RWPE1 (cell line): ENCODE results near the gene DMD.

Experiments used
- CTCF ChIA-PET: fragments of 350-600 bp; sonication (Branson Sonifier 250); formaldehyde crosslinking; extraction: SDS; loops from one replicate; lab custom pipeline; 2021; lab: Yijun Ruan, JAX
- POLR2A ChIA-PET: fragments of 400-600 bp; formaldehyde crosslinking; extraction: SDS; loops from one replicate; lab custom pipeline; 2020; ENCODE audit warnings: antibody characterized with exemption; ENCODE audit not compliant: low non-redundant PET; lab: Yijun Ruan, JAX
- DNase-seq: peaks from one replicate; pipeline ENCODE4 v3.0.0; 2012; ENCODE audit warnings: low spot score
- H3K27ac ChIP-seq: fragments of 450-650 bp; 2 replicates; pipeline ENCODE4 v1.5.1; 2017
- CTCF ChIP-seq: fragments of 450-650 bp; conservative IDR thresholded peaks from 2 replicates; pipeline ENCODE4 v1.5.1; 2017; ENCODE audit warnings: low read depth, mild to moderate bottlenecking

DMD gene

GRCh38 chrX:32087663-32088062 is 1123.7 kb downstream of the DMD start:
- no peak for TF ChIP-seq CTCF
- no peak for DNase-seq
- H3K27ac ChIP-seq, result no peak overlapping the region
- POLR2A ChIA-PET, result no interaction called here
- CTCF ChIA-PET, result no interaction called here

GRCh38 chrX:32084757-32085156 is 1126.6 kb downstream of the DMD start:
- DNase-seq, result no peak
- TF ChIP-seq CTCF, result no peak
- CTCF ChIA-PET, result no interaction called here
- POLR2A ChIA-PET, result no interaction called here
- H3K27ac ChIP-seq, result no peak overlapping the region

- TF ChIP-seq CTCF, result no peak
- ChIA-PET POLR2A (no interaction called here), CTCF (no interaction called here)
- no peak overlapping the region for H3K27ac ChIP-seq
- DNase-seq, result no peak
These were observed 1163.1 kb downstream of the DMD start for GRCh38 chrX:32048285-32048684.

GRCh38 chrX:32045149-32045548 is 1166.2 kb downstream of the DMD start:
- ChIA-PET CTCF (no interaction called here), POLR2A (no interaction called here)
- H3K27ac ChIP-seq, result no peak overlapping the region
- TF ChIP-seq CTCF, result no peak
- no peak for DNase-seq

GRCh38 chrX:32041181-32041580 is 1170.2 kb downstream of the DMD start:
- H3K27ac ChIP-seq, result no peak overlapping the region
- CTCF ChIA-PET, result no interaction called here
- POLR2A ChIA-PET, result no interaction called here
- no peak for TF ChIP-seq CTCF
- no peak for DNase-seq

- ChIA-PET POLR2A (no interaction called here), CTCF (interaction anchor here (0.7 kb wide), 1 partner anchor 313 kb away, joined by 3 read pairs; no protein-coding TSS in a partner anchor)
- H3K27ac ChIP-seq, result no peak overlapping the region
- no peak for DNase-seq
- no peak for TF ChIP-seq CTCF
These were observed 1184.6 kb downstream of the DMD start for GRCh38 chrX:32026772-32027171.

GRCh38 chrX:32024072-32024471 is 1187.3 kb downstream of the DMD start:
- ChIA-PET POLR2A (no interaction called here), CTCF (no interaction called here)
- no peak for DNase-seq
- no peak for TF ChIP-seq CTCF
- H3K27ac ChIP-seq, result no peak overlapping the region
